ENCODE measurements around the gene CDH4. TPM values are rescaled to one million over a fixed set of nuclear protein-coding genes. Genes with fewer than 3 reads are reported as not detected.

Gene CDH4
- polyA plus RNA-seq, 1 experiment, result 1.5 TPM

DNA sequence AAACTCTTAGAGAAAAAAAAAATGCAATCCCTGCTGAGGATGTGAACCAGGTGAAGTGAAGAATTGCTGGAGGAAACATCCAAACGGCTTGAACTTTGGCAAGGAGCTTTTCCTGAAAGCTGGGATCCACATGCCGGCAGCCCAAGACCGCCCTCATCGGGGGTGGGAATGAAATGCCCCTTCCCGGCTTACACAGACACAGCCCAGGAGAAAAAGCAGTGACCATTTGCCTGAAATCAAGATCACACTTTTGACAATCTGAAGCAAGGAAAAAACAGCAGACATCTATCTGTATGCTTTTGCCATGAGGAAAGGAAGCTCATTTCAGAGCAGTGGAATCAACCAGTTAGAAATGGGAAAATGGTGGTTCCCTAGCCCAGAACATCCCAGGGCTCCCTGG, 559.1 kb downstream of the CDH4 start:
- no peaks in the 10 kb centered on the region for H3K27me3 ChIP-seq (ENCODE audit: control insufficient read depth, insufficient read depth, low read length)
- H3K36me3 ChIP-seq (ENCODE audit: control insufficient read depth, insufficient read depth, low read length), result no peaks in the 10 kb centered on the region
- TF ChIP-seq, protein P1, sequence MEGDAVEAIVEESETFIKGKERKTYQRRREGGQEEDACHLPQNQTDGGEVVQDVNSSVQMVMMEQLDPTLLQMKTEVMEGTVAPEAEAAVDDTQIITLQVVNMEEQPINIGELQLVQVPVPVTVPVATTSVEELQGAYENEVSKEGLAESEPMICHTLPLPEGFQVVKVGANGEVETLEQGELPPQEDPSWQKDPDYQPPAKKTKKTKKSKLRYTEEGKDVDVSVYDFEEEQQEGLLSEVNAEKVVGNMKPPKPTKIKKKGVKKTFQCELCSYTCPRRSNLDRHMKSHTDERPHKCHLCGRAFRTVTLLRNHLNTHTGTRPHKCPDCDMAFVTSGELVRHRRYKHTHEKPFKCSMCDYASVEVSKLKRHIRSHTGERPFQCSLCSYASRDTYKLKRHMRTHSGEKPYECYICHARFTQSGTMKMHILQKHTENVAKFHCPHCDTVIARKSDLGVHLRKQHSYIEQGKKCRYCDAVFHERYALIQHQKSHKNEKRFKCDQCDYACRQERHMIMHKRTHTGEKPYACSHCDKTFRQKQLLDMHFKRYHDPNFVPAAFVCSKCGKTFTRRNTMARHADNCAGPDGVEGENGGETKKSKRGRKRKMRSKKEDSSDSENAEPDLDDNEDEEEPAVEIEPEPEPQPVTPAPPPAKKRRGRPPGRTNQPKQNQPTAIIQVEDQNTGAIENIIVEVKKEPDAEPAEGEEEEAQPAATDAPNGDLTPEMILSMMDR (IDR thresholded peaks at IDR 0.05; ENCODE audit: insufficient read depth, low read depth, low read length), result no peak
- CTCF ChIA-PET, result interaction anchor here (0.6 to 0.7 kb wide), 2 partner anchors 52 to 803 kb away, joined by 3 to 9 read pairs; no protein-coding TSS in a partner anchor
- POLR2A ChIA-PET, result no interaction called here
- no peak overlapping the region for H3K4me3 ChIP-seq (ENCODE audit: low read depth, low read length)
- DNase-seq (ENCODE audit: low read depth), result no peak

GRCh38 chr20:61812121-61812844, 560.2 kb downstream of the CDH4 start:
- ChIA-PET POLR2A (no interaction called here), CTCF (no interaction called here)
- no peaks in the 10 kb centered on the region for H3K36me3 ChIP-seq (ENCODE audit: control insufficient read depth, insufficient read depth, low read length)
- DNase-seq (ENCODE audit: low read depth), result no peak
- no peaks in the 10 kb centered on the region for H3K27me3 ChIP-seq (ENCODE audit: control insufficient read depth, insufficient read depth, low read length)
- TF ChIP-seq, protein P1 (IDR thresholded peaks at IDR 0.05; ENCODE audit: insufficient read depth, low read depth, low read length), result no peak
- H3K4me3 ChIP-seq (ENCODE audit: low read depth, low read length), result no peak overlapping the region

DNA sequence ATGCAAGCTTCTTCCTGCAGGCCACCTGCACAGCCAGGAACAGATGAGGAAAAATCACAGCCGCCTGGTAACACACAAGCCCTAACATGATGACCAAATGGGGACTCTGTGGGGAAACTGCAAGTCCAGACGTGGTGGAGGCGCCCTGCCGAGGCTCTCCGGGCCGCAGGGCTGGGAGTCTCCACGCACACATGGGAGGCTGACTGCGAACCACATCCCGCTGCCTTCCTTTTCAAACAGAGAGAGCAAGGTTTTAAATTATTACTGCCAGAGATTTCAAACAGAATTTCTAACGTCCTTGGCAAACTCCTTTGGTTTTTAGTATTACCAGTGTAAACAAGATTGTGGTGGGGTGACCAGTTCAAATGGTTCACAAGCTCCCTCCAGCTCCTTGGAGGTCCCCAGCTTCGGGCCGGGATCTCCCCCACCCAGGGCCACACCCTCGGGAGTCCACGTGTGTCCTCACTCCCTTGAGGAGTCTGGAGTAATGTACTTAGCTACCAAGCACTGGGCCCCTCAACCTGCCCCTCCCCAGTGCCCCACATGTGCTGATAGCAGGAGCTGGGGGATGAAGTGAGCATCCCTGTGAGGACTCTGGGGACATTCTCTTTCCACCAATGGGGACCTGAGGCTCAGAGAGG, 560.9 kb downstream of the CDH4 start:
- H3K4me3 ChIP-seq (ENCODE audit: low read depth, low read length), result no peak overlapping the region
- CTCF ChIA-PET, result no interaction called here
- POLR2A ChIA-PET, result no interaction called here

DNA sequence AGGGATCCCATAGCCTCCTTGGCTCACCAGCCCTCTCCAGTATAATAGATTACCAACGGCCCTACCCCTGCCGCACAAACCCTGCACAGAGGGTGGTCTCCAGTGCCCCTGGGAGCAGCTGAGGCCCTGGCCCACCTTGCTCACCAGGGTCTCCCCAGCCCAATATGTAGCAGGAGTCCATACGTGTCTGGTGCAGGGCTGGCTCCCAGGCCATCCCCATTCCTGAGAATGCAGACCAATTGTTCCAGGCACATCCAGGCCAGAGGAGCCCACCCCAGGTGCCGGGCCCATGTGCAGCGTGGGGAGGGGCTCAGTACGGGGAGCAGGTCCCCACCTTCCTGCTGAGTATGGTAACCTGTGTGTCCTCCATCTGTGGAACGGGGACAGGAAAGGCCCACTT, 561.7 kb downstream of the CDH4 start:
- DNase-seq (ENCODE audit: low read depth), result no peak
- TF ChIP-seq, protein P1 (IDR thresholded peaks at IDR 0.05; ENCODE audit: insufficient read depth, low read depth, low read length), result no peak
- POLR2A ChIA-PET, result no interaction called here
- no peaks in the 10 kb centered on the region for H3K36me3 ChIP-seq (ENCODE audit: control insufficient read depth, insufficient read depth, low read length)
- CTCF ChIA-PET, result no interaction called here
- no peaks in the 10 kb centered on the region for H3K27me3 ChIP-seq (ENCODE audit: control insufficient read depth, insufficient read depth, low read length)
- H3K4me3 ChIP-seq (ENCODE audit: low read depth, low read length), result no peak overlapping the region

More for the DNA sequence above, 560.9 kb downstream of the CDH4 start:
- H3K27me3 ChIP-seq (ENCODE audit: control insufficient read depth, insufficient read depth, low read length), result no peaks in the 10 kb centered on the region
- TF ChIP-seq, protein P1 (IDR thresholded peaks at IDR 0.05; ENCODE audit: insufficient read depth, low read depth, low read length), result no peak
- H3K36me3 ChIP-seq (ENCODE audit: control insufficient read depth, insufficient read depth, low read length), result no peaks in the 10 kb centered on the region
- DNase-seq (ENCODE audit: low read depth), result no peak

GRCh38 chr20:61814244-61814643, 562.2 kb downstream of the CDH4 start:
- no peaks in the 10 kb centered on the region for H3K36me3 ChIP-seq (ENCODE audit: control insufficient read depth, insufficient read depth, low read length)
- TF ChIP-seq, protein P1 (IDR thresholded peaks at IDR 0.05; ENCODE audit: insufficient read depth, low read depth, low read length), result no peak
- CTCF ChIA-PET, result no interaction called here
- no peaks in the 10 kb centered on the region for H3K27me3 ChIP-seq (ENCODE audit: control insufficient read depth, insufficient read depth, low read length)
- POLR2A ChIA-PET, result no interaction called here
- DNase-seq (ENCODE audit: low read depth), result no peak
- H3K4me3 ChIP-seq (ENCODE audit: low read depth, low read length), result no peak overlapping the region

All from BJ (cell line).